ENCODE results near the gene CIC.

CIC gene

GRCh38 chr19:42268704-42269477 is at the start of gene CIC:
Gene CIC, plus strand, starts transcription at chr19:42269252. Its CDS starts 2,532 bp downstream, at chr19:42271784.
- peak; percentile 94 for DNase-seq (ENCODE audit: low spot score)

GRCh38 chr19:42219812-42220750 is 49.0 kb upstream of the CIC start, which contains the start of gene ZNF526:
Gene ZNF526, plus strand, starts transcription at chr19:42220312. Its CDS starts 4,092 bp downstream, at chr19:42224404.
- peak; percentile 85 for FAIRE-seq

More at GRCh38 chr19:42268704-42269477, at the start of gene CIC:
- peak; percentile 9 for FAIRE-seq

GRCh38 chr19:42220751-42221097 is 48.3 kb upstream of the CIC start:
- FAIRE-seq (no peak), DNase-seq (ENCODE audit: low spot score) (no peak)

More at GRCh38 chr19:42219812-42220750, 49.0 kb upstream of the CIC start, which contains the start of gene ZNF526:
- DNase-seq (ENCODE audit: low spot score) = peak; percentile 99

GRCh38 chr19:42224940-42225717 is 43.9 kb upstream of the CIC start:
- DNase-seq (ENCODE audit: low spot score) (no peak), FAIRE-seq (no peak)

- FAIRE-seq = no peak
- no peak for DNase-seq (ENCODE audit: low spot score)
Measured at GRCh38 chr19:42225718-42226292, 43.2 kb upstream of the CIC start.

GRCh38 chr19:42226886-42227285 is 42.2 kb upstream of the CIC start:
- DNase-seq (ENCODE audit: low spot score) = no peak
- no peak for FAIRE-seq

GRCh38 chr19:42228641-42229040 is 40.4 kb upstream of the CIC start:
- DNase-seq (ENCODE audit: low spot score) = no peak
- no peak for FAIRE-seq

- FAIRE-seq = no peak
- DNase-seq (ENCODE audit: low spot score) = no peak
Measured at GRCh38 chr19:42229301-42229854, 39.7 kb upstream of the CIC start.

- DNase-seq (ENCODE audit: low spot score) (no peak), FAIRE-seq (no peak)
Measured at GRCh38 chr19:42229855-42230351, 39.1 kb upstream of the CIC start.

- FAIRE-seq = no peak
Measured at GRCh38 chr19:42230571-42230970, 38.5 kb upstream of the CIC start.

GRCh38 chr19:42232435-42232834 is 36.6 kb upstream of the CIC start:
- DNase-seq (ENCODE audit: low spot score) = no peak
- no peak for FAIRE-seq

More at GRCh38 chr19:42230571-42230970, 38.5 kb upstream of the CIC start:
- no peak for DNase-seq (ENCODE audit: low spot score)

- no peak for FAIRE-seq
- no peak for DNase-seq (ENCODE audit: low spot score)
Measured at GRCh38 chr19:42233106-42233505, 35.9 kb upstream of the CIC start.

GRCh38 chr19:42233678-42234292 is 35.3 kb upstream of the CIC start:
- FAIRE-seq (no peak), DNase-seq (ENCODE audit: low spot score) (no peak)

- DNase-seq (ENCODE audit: low spot score) (no peak), FAIRE-seq (no peak)
Measured at GRCh38 chr19:42234364-42234763, 34.7 kb upstream of the CIC start.

- FAIRE-seq = no peak
- DNase-seq (ENCODE audit: low spot score) = no peak
Measured at GRCh38 chr19:42235181-42235580, 33.9 kb upstream of the CIC start.

- DNase-seq (ENCODE audit: low spot score) (no peak), FAIRE-seq (no peak)
Measured at GRCh38 chr19:42239544-42240220, 29.4 kb upstream of the CIC start.

- DNase-seq (ENCODE audit: low spot score) (no peak), FAIRE-seq (no peak)
Measured at GRCh38 chr19:42241279-42241678, 27.8 kb upstream of the CIC start.

GRCh38 chr19:42242069-42242511 is 27.0 kb upstream of the CIC start:
- FAIRE-seq (no peak), DNase-seq (ENCODE audit: low spot score) (no peak)
